IMR-90 (cell line): ENCODE results near the gene BEND3. TPM values are rescaled to one million over a fixed set of nuclear protein-coding genes. Genes with fewer than 3 reads are reported as not detected.

Experiments
- ATAC-seq: fragments of 200-7000 bp; cut with Tn5 transposase; 2 replicates; pipeline ENCODE4 v1.9.1; 2020; ENCODE audit warnings: low read depth, mild to moderate bottlenecking, moderate library complexity
- BruUV-seq: library from RNA; stranded (reverse); fragments of 400-500 nt; replicated peaks from 2 replicates; lab custom pipeline; 2021; lab: Mats Ljungman, UMichigan
- CTCF ChIA-PET: fragments of 300-600 bp; formaldehyde crosslinking; extraction: SDS; loops from one replicate; lab custom pipeline; 2021; ENCODE audit warnings: antibody characterized with exemption; lab: Yijun Ruan, JAX
- POLR2A ChIA-PET: fragments of 300-600 bp; sonication (Branson Sonifier 250); formaldehyde crosslinking; loops from one replicate; lab custom pipeline; 2022; ENCODE audit warnings: antibody characterized with exemption; ENCODE audit not compliant: unreplicated experiment; lab: Charles Lee
- DNase-seq: peaks from one replicate; pipeline ENCODE4 v3.0.0; 2013
- H2AFZ ChIP-seq: replicated peaks from 2 replicates; pipeline ENCODE3; 2013; ENCODE audit warnings: low read length, mild to moderate bottlenecking; ENCODE audit not compliant: poor library complexity
- H2AK5ac ChIP-seq: 2 replicates; pipeline ENCODE4 v1.6.1; 2013; ENCODE audit warnings: low read depth, low read length, inconsistent platforms
- H2AK9ac ChIP-seq: replicated peaks from 2 replicates; pipeline ENCODE3; 2013; ENCODE audit warnings: mild to moderate bottlenecking, low read depth, low read length, moderate library complexity; ENCODE audit not compliant: poor library complexity
- H2BK120ac ChIP-seq: 2 replicates; pipeline ENCODE4 v1.6.1; 2013; ENCODE audit warnings: low read depth, low read length, inconsistent platforms
- H2BK15ac ChIP-seq: 3 replicates; pipeline ENCODE4 v1.6.1; 2013; ENCODE audit warnings: low read depth, low read length, inconsistent platforms
- H2BK20ac ChIP-seq: 2 replicates; pipeline ENCODE4 v1.6.1; 2013; ENCODE audit warnings: low read depth, mild to moderate bottlenecking, inconsistent platforms, low read length, moderate library complexity
- H2BK5ac ChIP-seq: 2 replicates; pipeline ENCODE4 v1.6.1; 2013; ENCODE audit warnings: mild to moderate bottlenecking, low read depth, low read length, inconsistent platforms; ENCODE audit not compliant: poor library complexity, severe bottlenecking
- H3K14ac ChIP-seq: replicated peaks from 2 replicates; pipeline ENCODE4 v1.6.1; 2013; ENCODE audit warnings: low read depth, low read length, inconsistent platforms
- H3K18ac ChIP-seq: 2 replicates; pipeline ENCODE4 v1.6.1; 2013; ENCODE audit warnings: low read depth, low read length, control low read depth
- H3K23ac ChIP-seq: 2 replicates; pipeline ENCODE4 v1.6.1; 2013; ENCODE audit warnings: low read depth, low read length, inconsistent platforms
- H3K27ac ChIP-seq: 2 replicates; pipeline ENCODE4 v1.5.1; 2013; ENCODE audit warnings: mild to moderate bottlenecking, control low read depth, low read length; ENCODE audit not compliant: insufficient read depth
- H3K27me3 ChIP-seq: 2 replicates; pipeline ENCODE4 v1.6.1; 2013; ENCODE audit warnings: low read length; ENCODE audit not compliant: control insufficient read depth, insufficient read depth
- H3K36me3 ChIP-seq: 2 replicates; pipeline ENCODE4 v1.6.1; 2013; ENCODE audit warnings: low read length, mixed read lengths; ENCODE audit not compliant: control insufficient read depth, insufficient read depth
- H3K4ac ChIP-seq: 2 replicates; pipeline ENCODE4 v1.6.1; 2013; ENCODE audit warnings: low read depth, low read length, inconsistent platforms
- H3K4me1 ChIP-seq: 2 replicates; pipeline ENCODE4 v1.6.1; 2013; ENCODE audit warnings: low read length, mixed read lengths; ENCODE audit not compliant: control insufficient read depth, insufficient read depth
- H3K4me2 ChIP-seq: 2 replicates; pipeline ENCODE4 v1.6.1; 2013; ENCODE audit warnings: low read depth, mild to moderate bottlenecking, control low read depth, low read length, moderate library complexity
- H3K4me3 ChIP-seq: 2 replicates; pipeline ENCODE4 v1.5.1; 2013; ENCODE audit warnings: low read depth, mild to moderate bottlenecking, control low read depth, low read length, moderate library complexity; ENCODE audit not compliant: insufficient read depth
- H3K56ac ChIP-seq: 2 replicates; pipeline ENCODE4 v1.6.1; 2013; ENCODE audit warnings: low read length, inconsistent platforms; ENCODE audit not compliant: insufficient read depth; ENCODE audit errors: extremely low read depth
- H3K79me1 ChIP-seq, 2 experiments: 2 replicates each; pipeline ENCODE4 v1.6.1; 2013; ENCODE audit warnings: low read length in 2 of 2, inconsistent platforms in 1 of 2, low read depth in 1 of 2
- H3K9ac ChIP-seq: 2 replicates; pipeline ENCODE4 v1.6.1; 2013; ENCODE audit warnings: low read depth, low read length, control low read depth
- H3K9me1 ChIP-seq: 2 replicates; pipeline ENCODE4 v1.6.1; 2013; ENCODE audit warnings: low read length, inconsistent platforms; ENCODE audit not compliant: insufficient read depth
- H3K9me3 ChIP-seq: 2 replicates; pipeline ENCODE4 v1.6.1; 2013; ENCODE audit warnings: low read length; ENCODE audit not compliant: control insufficient read depth, insufficient read depth
- H4K20me1 ChIP-seq: 2 replicates; pipeline ENCODE4 v1.6.1; 2013; ENCODE audit warnings: low read length, inconsistent platforms; ENCODE audit not compliant: insufficient read depth
- H4K5ac ChIP-seq: 2 replicates; pipeline ENCODE4 v1.6.1; 2013; ENCODE audit warnings: mild to moderate bottlenecking, low read depth, low read length, control low read depth
- H4K8ac ChIP-seq, 2 experiments: 2 replicates each; pipeline ENCODE4 v1.6.1; 2013; ENCODE audit warnings: low read depth in 2 of 2, low read length in 2 of 2, control low read depth in 1 of 2, inconsistent platforms in 1 of 2
- H4K91ac ChIP-seq: 2 replicates; pipeline ENCODE4 v1.6.1; 2013; ENCODE audit warnings: low read depth, low read length, inconsistent platforms; ENCODE audit not compliant: insufficient read depth
- CTCF ChIP-seq: conservative IDR thresholded peaks from 2 replicates; pipeline ENCODE4 v1.5.1; 2012; ENCODE audit warnings: mild to moderate bottlenecking, low read depth, low read length, improper control_type of control experiment
- RCOR1 ChIP-seq: IDR thresholded peaks from 2 replicates; pipeline ENCODE4 v1.6.1; 2012; ENCODE audit warnings: mild to moderate bottlenecking, low read length, improper control_type of control experiment; ENCODE audit not compliant: insufficient replicate concordance
- WGBS, 2 experiments: methylation state at CpG; one replicate each; pipeline versions ENCODE4 v1.1.5 to v1.1.7; 2013; ENCODE audit warnings: missing lambda C conversion rate in 2 of 2; ENCODE audit not compliant: insufficient read length in 1 of 2; ENCODE audit errors: extremely low coverage in 2 of 2; 5-methylcytosine and 5-hydroxymethylcytosine counted together
- dilution Hi-C: fragments of 300-500 bp; cut with HindIII; formaldehyde crosslinking; loops from one replicate; pipeline ENCODE4 v1.14.3; 2018; ENCODE audit warnings: low sequenced_read_pairs; ENCODE audit not compliant: unreplicated experiment
- in situ Hi-C: fragments of 300-500 bp; cut with MboI; formaldehyde crosslinking; loops from 3 replicates; pipeline ENCODE4 v1.14.3; 2019; ENCODE audit warnings: low sequenced_read_pairs, inconsistent platforms, mixed read lengths
- intact Hi-C: fragments of 100-400 bp; cut with micrococcal nuclease; formaldehyde crosslinking; loops from 2 replicates; pipeline ENCODE4 v1.10.0; 2022
- polyA plus RNA-seq, 3 experiments: library from polyadenylated mRNA; depleted of rRNA; stranded (reverse); fragments of >200 nt; gene quantifications; 2 replicates each; pipeline ENCODE4 v1.2.3, GENCODE V29; 2012; ENCODE audit warnings: low replicate concordance in 1 of 3
- total RNA-seq: library from RNA; depleted of rRNA; stranded (reverse); fragments of >200 nt; gene quantifications from 2 replicates; pipeline ENCODE4 v1.2.3, GENCODE V29; 2012

The BEND3 gene
- total and polyA plus RNA-seq, 2 of the 4 experiments (the other 2 are of a cell fraction): 1.2 to 1.8 TPM

DNA sequence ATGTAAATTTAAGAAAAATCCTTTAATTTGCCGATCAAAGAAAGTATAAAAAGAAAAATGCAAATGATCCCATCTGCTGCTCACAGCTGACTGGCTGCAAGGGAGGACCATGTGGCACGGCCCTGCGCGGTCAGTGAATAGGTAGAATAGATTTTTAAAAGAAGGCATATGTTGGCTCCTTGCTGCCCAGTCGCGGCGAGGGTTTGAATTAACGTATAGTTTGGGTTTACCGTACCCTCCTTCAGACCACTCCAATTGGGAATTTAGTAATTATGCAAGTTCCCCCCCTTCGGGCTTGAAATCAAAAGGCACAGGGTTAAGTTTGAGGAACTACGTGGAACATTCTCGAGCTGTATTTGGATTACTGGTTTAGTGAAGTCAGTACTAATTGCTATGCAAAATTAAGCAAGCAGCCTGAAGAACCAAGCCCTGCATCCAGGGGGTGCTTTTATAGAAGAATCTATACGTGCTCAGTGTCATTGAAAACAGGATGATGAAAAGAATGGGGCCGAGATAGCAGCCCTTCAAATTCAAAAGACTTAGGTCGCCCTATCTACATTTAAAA, 1.1 kb upstream of the BEND3 start:
- Histone ChIP-seq H2AFZ (no peak overlapping the region), H2AK9ac (no peak overlapping the region), H4K8ac (no peak overlapping the region), H4K5ac (no peak overlapping the region), H2BK120ac (no peak overlapping the region), H2BK5ac (no peak overlapping the region), H3K9ac (no peak overlapping the region), H4K91ac (no peak overlapping the region), H3K4me3 (no peak overlapping the region; the same call in 1 of the 2 replicates), H3K27me3 (peaks cover 3% of the 10 kb centered on the region; the same call in 1 of the 2 replicates), H3K23ac (no peak overlapping the region), H3K79me1 (peaks cover 0 to 10% of the 10 kb centered on the region in 2 experiments; a peak in 1 of 4 replicates), H3K18ac (no peak overlapping the region), H3K14ac (no peak overlapping the region), H3K27ac (no peak overlapping the region), H3K9me3 (no peaks in the 10 kb centered on the region), H3K56ac (no peak overlapping the region), H3K36me3 (no peaks in the 10 kb centered on the region), H3K4me1 (no peaks in the 10 kb centered on the region), H4K20me1 (peaks cover 4% of the 10 kb centered on the region; the same call in 1 of the 2 replicates), H2BK20ac (no peak overlapping the region), H3K9me1 (no peaks in the 10 kb centered on the region), H2AK5ac (no peak overlapping the region), H2BK15ac (no peak overlapping the region), H3K4me2 (peak overlapping the region; percentile 100), H3K4ac (no peak overlapping the region)
- WGBS, 2 experiments: 0% methylated on average over 1 of the region's 15 CpGs; no CpG with 5 or more reads in 1 of the 2 experiments
- in situ Hi-C loops (no loop called here), intact Hi-C loops (no loop called here), dilution Hi-C loops (no loop called here)
- ChIA-PET POLR2A (no interaction called here), CTCF (interaction anchor here (1.1 kb wide), 1 partner anchor 377 kb away, joined by 3 read pairs; no protein-coding TSS in a partner anchor)
- TF ChIP-seq RCOR1 (no peak), CTCF (peak; percentile 9; the same call in 1 of the 2 replicates)
- no TSS peak for BruUV-seq
- ATAC-seq (no peak), DNase-seq (no peak)
